Measurements from ENCODE around the gene KIF26A.

GRCh38 chr14:104228221-104228620, 89.8 kb downstream of the KIF26A start:
- TF ChIP-seq CTCF (tag by site-specific recombination; IDR thresholded peaks at IDR 0.05) (no peak), ELK4 (IDR thresholded peaks at IDR 0.05; ENCODE audit: borderline replicate concordance, low read depth, low read length) (no peak), MYNN (tag by site-specific recombination; IDR thresholded peaks at IDR 0.05; ENCODE audit: borderline replicate concordance) (no peak)

All from HEK293 (cell line).